Thyroid gland (tissue), 4 donors: ENCODE data around the gene COL20A1. TPM values are rescaled to one million over a fixed set of nuclear protein-coding genes. Genes with fewer than 3 reads are reported as not detected.

ENCODE experiments used
- DNase-seq, 2 donors: peaks; one replicate each; pipeline ENCODE4 v3.0.0-alpha.2; 2019
- H3K27ac ChIP-seq, 3 donors: fragments of 200-600 bp; sonication (generic); 1 replicate in 2 of 3; 2 replicates in 1 of 3; pipeline ENCODE4 v1.5.1; 2016 to 2019; ENCODE audit warnings: mild to moderate bottlenecking in 1 of 3, moderate library complexity in 1 of 3
- H3K27me3 ChIP-seq: fragments of 200-600 bp; sonication (generic); one replicate; pipeline ENCODE4 v1.5.1; 2019
- H3K36me3 ChIP-seq, 2 donors: fragments of 200-600 bp; sonication (generic); one replicate each; pipeline ENCODE4 v1.5.1; 2016 to 2019
- H3K4me1 ChIP-seq, 2 donors: fragments of 200-600 bp; sonication (generic); one replicate each; pipeline ENCODE4 v1.5.1; 2017 to 2019
- H3K4me3 ChIP-seq, 3 donors: fragments of 200-600 bp; sonication (generic); replicated peaks in 1 of 3; 1 replicate in 2 of 3; 2 replicates in 1 of 3; pipeline ENCODE4 v1.5.1; 2016; ENCODE audit warnings: mild to moderate bottlenecking in 1 of 3
- H3K9me3 ChIP-seq: fragments of 200-600 bp; sonication (generic); one replicate; pipeline ENCODE4 v1.5.1; 2017
- POLR2A ChIP-seq, 2 donors: fragments of 450-650 bp; IDR thresholded peaks; one replicate each; pipeline ENCODE4 v1.6.1; 2017; ENCODE audit warnings: antibody characterized with exemption in 2 of 2, mild to moderate bottlenecking in 2 of 2, moderate library complexity in 1 of 2
- WGBS, 2 donors: methylation state at CpG; one replicate each; pipeline ENCODE4 v1.1.5; 2017; 5-methylcytosine and 5-hydroxymethylcytosine counted together
- intact Hi-C: fragments of 100-400 bp; cut with DNase I; formaldehyde crosslinking; loops from one replicate; pipeline ENCODE4 v1.15.1; 2023
- total RNA-seq, 4 donors: library from RNA; depleted of rRNA; stranded (reverse); fragments of >200 nt; gene quantifications; one replicate each; pipeline ENCODE4 v1.2.3, GENCODE V29; 2016
- TF ChIP-seq, protein P1 (sequence below), 6 experiments: fragments of 200-600 bp in 3 of 6; fragments of 450-650 bp in 3 of 6; sonication (generic) in 3 of 6; IDR thresholded peaks; one replicate each; pipeline ENCODE4 v1.5.1; 2016 to 2019; ENCODE audit warnings: antibody characterized with exemption in 6 of 6, mild to moderate bottlenecking in 2 of 6, inconsistent platforms in 1 of 6, moderate library complexity in 1 of 6

Gene COL20A1
- total RNA-seq, 4 donors from 2014 or later, result 0.13 TPM; not detected in 3

DNA sequence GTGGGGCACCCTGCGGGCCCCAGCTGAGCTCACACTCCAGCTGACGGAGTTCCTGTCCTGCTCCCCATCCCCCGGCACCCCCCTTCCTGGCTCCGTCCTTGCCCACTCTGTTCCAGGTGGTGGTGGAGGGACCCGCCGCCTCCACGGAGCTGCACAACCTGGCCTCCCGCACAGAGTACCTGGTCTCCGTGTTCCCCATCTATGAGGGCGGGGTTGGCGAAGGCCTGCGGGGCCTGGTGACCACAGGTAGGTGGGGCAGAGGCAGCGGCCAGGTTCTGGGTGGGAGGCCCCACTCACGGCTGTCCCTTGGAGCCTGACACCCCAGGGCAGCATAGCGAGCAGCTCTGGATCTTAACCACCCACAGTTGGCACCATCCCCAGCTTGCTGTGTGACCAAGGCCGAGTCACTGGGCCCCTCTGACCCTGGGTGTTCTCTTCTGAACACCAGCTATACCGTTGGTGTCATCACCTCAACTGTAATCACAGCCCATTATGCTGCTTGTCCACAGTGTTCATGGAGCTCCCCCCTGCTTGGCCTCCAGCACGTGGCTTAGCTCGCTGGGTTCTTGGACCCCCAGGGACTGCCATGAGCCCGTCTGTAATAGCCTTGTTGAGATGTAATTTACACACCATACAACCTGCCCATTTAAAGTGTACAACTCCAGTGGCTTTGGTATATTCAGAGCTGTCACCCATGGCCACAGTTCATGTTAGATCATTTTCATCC lies 17.4 kb downstream of the COL20A1 start:
- Histone ChIP-seq H3K4me3 (no peak overlapping the region), H3K9me3 (no peaks in the 10 kb centered on the region), H3K4me1 (no peaks in the 10 kb centered on the region), H3K27ac (no peak overlapping the region), H3K36me3 (no peaks in the 10 kb centered on the region), H3K27me3 (peaks cover 6% of the 10 kb centered on the region)
- DNase-seq, result no peak
- intact Hi-C loops, result no loop called here
- TF ChIP-seq, protein P1, sequence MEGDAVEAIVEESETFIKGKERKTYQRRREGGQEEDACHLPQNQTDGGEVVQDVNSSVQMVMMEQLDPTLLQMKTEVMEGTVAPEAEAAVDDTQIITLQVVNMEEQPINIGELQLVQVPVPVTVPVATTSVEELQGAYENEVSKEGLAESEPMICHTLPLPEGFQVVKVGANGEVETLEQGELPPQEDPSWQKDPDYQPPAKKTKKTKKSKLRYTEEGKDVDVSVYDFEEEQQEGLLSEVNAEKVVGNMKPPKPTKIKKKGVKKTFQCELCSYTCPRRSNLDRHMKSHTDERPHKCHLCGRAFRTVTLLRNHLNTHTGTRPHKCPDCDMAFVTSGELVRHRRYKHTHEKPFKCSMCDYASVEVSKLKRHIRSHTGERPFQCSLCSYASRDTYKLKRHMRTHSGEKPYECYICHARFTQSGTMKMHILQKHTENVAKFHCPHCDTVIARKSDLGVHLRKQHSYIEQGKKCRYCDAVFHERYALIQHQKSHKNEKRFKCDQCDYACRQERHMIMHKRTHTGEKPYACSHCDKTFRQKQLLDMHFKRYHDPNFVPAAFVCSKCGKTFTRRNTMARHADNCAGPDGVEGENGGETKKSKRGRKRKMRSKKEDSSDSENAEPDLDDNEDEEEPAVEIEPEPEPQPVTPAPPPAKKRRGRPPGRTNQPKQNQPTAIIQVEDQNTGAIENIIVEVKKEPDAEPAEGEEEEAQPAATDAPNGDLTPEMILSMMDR (IDR thresholded peaks at IDR 0.05), result no peak
- TF ChIP-seq POLR2A (IDR thresholded peaks at IDR 0.05), result no peak
- 59 to 73% methylated on average over 4 to 7 of the region's 20 CpGs for WGBS, 2 donors

DNA sequence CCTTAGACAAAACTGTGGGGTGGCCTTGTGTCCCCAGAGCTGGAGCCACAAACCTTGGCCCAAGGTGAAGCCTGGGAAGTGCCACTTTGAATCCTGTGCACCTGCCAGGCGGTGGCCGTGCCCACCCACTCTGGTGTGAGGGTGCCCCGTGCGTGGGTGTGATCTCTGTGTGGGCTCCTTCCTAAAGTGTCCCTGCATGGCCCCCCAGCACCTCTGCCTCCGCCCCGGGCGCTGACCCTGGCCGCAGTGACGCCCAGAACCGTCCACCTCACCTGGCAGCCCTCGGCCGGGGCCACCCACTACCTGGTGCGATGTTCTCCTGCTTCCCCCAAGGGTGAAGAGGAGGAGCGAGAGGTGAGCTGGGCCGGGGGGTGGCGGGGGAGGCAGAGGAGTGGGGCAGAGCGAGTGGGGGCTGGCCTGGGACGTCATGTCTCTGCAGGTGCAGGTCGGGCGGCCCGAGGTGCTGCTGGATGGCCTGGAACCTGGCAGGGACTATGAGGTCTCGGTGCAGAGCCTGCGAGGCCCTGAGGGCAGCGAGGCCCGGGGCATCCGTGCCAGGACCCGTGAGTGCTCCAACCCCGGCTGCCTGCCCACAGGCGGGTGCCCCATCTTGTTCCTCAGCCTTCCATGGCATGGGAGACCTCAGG lies 18.3 kb downstream of the COL20A1 start:
- Histone ChIP-seq H3K36me3 (no peaks in the 10 kb centered on the region), H3K4me1 (no peaks in the 10 kb centered on the region), H3K4me3 (no peak overlapping the region), H3K27me3 (peaks cover 6% of the 10 kb centered on the region), H3K9me3 (no peaks in the 10 kb centered on the region), H3K27ac (no peak overlapping the region)
- intact Hi-C loops, result no loop called here
- no peak for DNase-seq
- WGBS, 2 donors, result 84 to 90% methylated on average over 15 to 22 of the region's 29 CpGs
- TF ChIP-seq POLR2A (IDR thresholded peaks at IDR 0.05), result no peak
- TF ChIP-seq, protein P1 (IDR thresholded peaks at IDR 0.05), result no peak

DNA sequence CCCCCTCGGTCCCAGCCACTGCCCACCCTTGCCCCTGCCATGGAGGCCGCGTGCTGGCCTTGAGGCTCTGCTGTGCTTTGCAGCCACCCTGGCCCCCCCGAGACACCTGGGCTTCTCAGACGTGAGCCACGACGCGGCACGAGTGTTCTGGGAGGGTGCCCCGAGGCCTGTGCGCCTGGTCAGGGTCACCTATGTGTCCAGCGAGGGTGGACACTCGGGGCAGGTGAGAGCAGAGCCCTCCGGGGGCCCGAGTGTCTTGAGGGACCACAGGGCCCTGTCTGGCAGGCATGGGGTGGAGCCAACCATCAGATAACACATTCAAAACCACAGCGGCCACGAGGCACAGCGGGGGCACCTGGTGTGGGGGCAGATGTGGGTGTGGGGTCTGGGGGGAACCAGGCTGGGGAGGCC lies 18.9 kb downstream of the COL20A1 start:
- H3K9me3 ChIP-seq, result no peaks in the 10 kb centered on the region
- peaks cover under 1% of the 10 kb centered on the region for H3K27me3 ChIP-seq
- H3K27ac ChIP-seq, result no peak overlapping the region
- TF ChIP-seq, protein P1 (IDR thresholded peaks at IDR 0.05), result no peak
- no peak for TF ChIP-seq POLR2A (IDR thresholded peaks at IDR 0.05)
- intact Hi-C loops, result no loop called here
- no peaks in the 10 kb centered on the region for H3K36me3 ChIP-seq
- no peak for DNase-seq
- WGBS, 2 donors, result 84% methylated on average over 11 of the region's 18 CpGs; no CpG with 5 or more reads in 1 of the 2 donors
- no peaks in the 10 kb centered on the region for H3K4me1 ChIP-seq
- H3K4me3 ChIP-seq, result no peak overlapping the region

GRCh38 chr20:63312273-63312672 lies 19.3 kb downstream of the COL20A1 start:
- DNase-seq, result no peak
- Histone ChIP-seq H3K4me1 (no peaks in the 10 kb centered on the region), H3K9me3 (no peaks in the 10 kb centered on the region), H3K36me3 (no peaks in the 10 kb centered on the region), H3K4me3 (no peak overlapping the region), H3K27me3 (no peaks in the 10 kb centered on the region), H3K27ac (no peak overlapping the region)
- TF ChIP-seq, protein P1 (IDR thresholded peaks at IDR 0.05), result no peak
- TF ChIP-seq POLR2A (IDR thresholded peaks at IDR 0.05), result no peak
- intact Hi-C loops, result no loop called here
- 78 to 81% methylated on average over 6 to 8 of the region's 9 CpGs for WGBS, 2 donors

GRCh38 chr20:63312690-63313348 lies 19.8 kb downstream of the COL20A1 start:
- H3K4me1 ChIP-seq, result no peaks in the 10 kb centered on the region
- DNase-seq, result no peak
- no peaks in the 10 kb centered on the region for H3K27me3 ChIP-seq
- no peaks in the 10 kb centered on the region for H3K9me3 ChIP-seq
- H3K36me3 ChIP-seq, result no peaks in the 10 kb centered on the region
- WGBS, 2 donors, result 58 to 93% methylated on average over 5 to 13 of the region's 22 CpGs
- no peak overlapping the region for H3K4me3 ChIP-seq
- intact Hi-C loops, result no loop called here
- H3K27ac ChIP-seq, result no peak overlapping the region
- no peak for TF ChIP-seq POLR2A (IDR thresholded peaks at IDR 0.05)
- TF ChIP-seq, protein P1 (IDR thresholded peaks at IDR 0.05), result no peak
